Neuronal stem cell (in vitro differentiated cells): ENCODE data around the gene SEC24C.

ENCODE experiments used
- DNase-seq: peaks from one replicate; pipeline ENCODE4 v3.0.0-alpha.2; 2013; ENCODE audit warnings: low spot score
- H2AFZ ChIP-seq: one replicate; pipeline ENCODE4 v1.6.1; 2013; ENCODE audit warnings: mild to moderate bottlenecking, low read length, inconsistent platforms
- H2AK5ac ChIP-seq: 2 replicates; pipeline ENCODE4 v1.6.1; 2013; ENCODE audit warnings: low read depth, mild to moderate bottlenecking, inconsistent platforms, low read length, moderate library complexity, mixed read lengths
- H2BK120ac ChIP-seq: 2 replicates; pipeline ENCODE4 v1.6.1; 2013; ENCODE audit warnings: low read depth, mild to moderate bottlenecking, inconsistent platforms, low read length, moderate library complexity, mixed read lengths
- H2BK12ac ChIP-seq: one replicate; pipeline ENCODE4 v1.6.1; 2013; ENCODE audit warnings: low read length, inconsistent platforms
- H2BK15ac ChIP-seq: 2 replicates; pipeline ENCODE4 v1.6.1; 2013; ENCODE audit warnings: mild to moderate bottlenecking, low read length, inconsistent platforms, mixed read lengths
- H2BK5ac ChIP-seq: one replicate; pipeline ENCODE4 v1.6.1; 2013; ENCODE audit warnings: inconsistent platforms, mild to moderate bottlenecking, low read length, moderate library complexity
- H3K14ac ChIP-seq: one replicate; pipeline ENCODE4 v1.6.1; 2013; ENCODE audit warnings: low read length, inconsistent platforms
- H3K18ac ChIP-seq: 2 replicates; pipeline ENCODE4 v1.6.1; 2013; ENCODE audit warnings: low read length, inconsistent platforms
- H3K23ac ChIP-seq: 2 replicates; pipeline ENCODE4 v1.6.1; 2013; ENCODE audit warnings: low read depth, mild to moderate bottlenecking, mixed read lengths, low read length, inconsistent platforms; ENCODE audit not compliant: poor library complexity
- H3K27ac ChIP-seq: replicated peaks from 3 replicates; pipeline ENCODE4 v1.5.1; 2013; ENCODE audit warnings: low read length, inconsistent platforms
- H3K27me3 ChIP-seq, 3 experiments: 2 replicates each; pipeline ENCODE4 v1.6.1; 2013; ENCODE audit warnings: low read length in 3 of 3, mild to moderate bottlenecking in 2 of 3, inconsistent platforms in 1 of 3, low read depth in 1 of 3, mixed read lengths in 1 of 3, moderate library complexity in 1 of 3; ENCODE audit not compliant: control insufficient read depth in 3 of 3, insufficient read depth in 3 of 3
- H3K36me3 ChIP-seq, 2 donors: replicated peaks in 1 of 2; 2 replicates each; pipeline ENCODE4 v1.6.1; 2013; ENCODE audit warnings: low read length in 2 of 2; ENCODE audit not compliant: control insufficient read depth in 2 of 2, insufficient read depth in 2 of 2
- H3K4ac ChIP-seq: 2 replicates; pipeline ENCODE4 v1.6.1; 2013; ENCODE audit warnings: inconsistent platforms, mild to moderate bottlenecking, low read length, moderate library complexity
- H3K4me1 ChIP-seq, 2 donors: 1 replicate in 1 of 2; 2 replicates in 1 of 2; pipeline ENCODE4 v1.6.1; 2013; ENCODE audit warnings: low read length in 2 of 2, low read depth in 1 of 2; ENCODE audit not compliant: control insufficient read depth in 2 of 2, insufficient read depth in 1 of 2
- H3K4me2 ChIP-seq: one replicate; pipeline ENCODE4 v1.6.1; 2013; ENCODE audit warnings: mild to moderate bottlenecking, low read length, inconsistent platforms; ENCODE audit not compliant: insufficient read depth, poor library complexity, severe bottlenecking
- H3K4me3 ChIP-seq, 2 donors: 2 replicates each; pipeline ENCODE4 v1.5.1; 2013; ENCODE audit warnings: low read length in 2 of 2, mild to moderate bottlenecking in 2 of 2, inconsistent platforms in 1 of 2, moderate library complexity in 1 of 2
- H3K79me1 ChIP-seq: one replicate; pipeline ENCODE4 v1.6.1; 2013; ENCODE audit warnings: low read depth, mild to moderate bottlenecking, inconsistent platforms, low read length, moderate library complexity
- H3K9ac ChIP-seq: one replicate; pipeline ENCODE4 v1.6.1; 2013; ENCODE audit warnings: mild to moderate bottlenecking, low read depth, low read length, inconsistent platforms; ENCODE audit not compliant: poor library complexity
- H3K9me3 ChIP-seq, 2 donors: replicated peaks in 1 of 2; 2 replicates each; pipeline versions ENCODE3 to v1.6.1; 2013; ENCODE audit warnings: low read length in 2 of 2, mild to moderate bottlenecking in 2 of 2, inconsistent platforms in 1 of 2, low read depth in 1 of 2, mixed read lengths in 1 of 2, moderate library complexity in 1 of 2; ENCODE audit not compliant: control insufficient read depth in 2 of 2, insufficient read depth in 1 of 2
- H4K8ac ChIP-seq: one replicate; pipeline ENCODE4 v1.6.1; 2013; ENCODE audit warnings: low read depth, mild to moderate bottlenecking, inconsistent platforms, low read length, moderate library complexity
- H4K91ac ChIP-seq: one replicate; pipeline ENCODE4 v1.6.1; 2013; ENCODE audit warnings: low read length, low read depth, mild to moderate bottlenecking, inconsistent platforms; ENCODE audit not compliant: poor library complexity
- WGBS, 2 donors: extraction: QIAGEN DNeasy Blood & Tissue Kit; methylation state at CpG; one replicate each; pipeline ENCODE4 v1.1.7; 2013; ENCODE audit warnings: missing lambda C conversion rate in 2 of 2, mixed read lengths in 1 of 2; ENCODE audit not compliant: insufficient read length in 2 of 2, insufficient replicate concordance in 1 of 2; ENCODE audit errors: extremely low coverage in 2 of 2; 5-methylcytosine and 5-hydroxymethylcytosine counted together

The SEC24C gene

GRCh38 chr10:73816917-73817729, 73.0 kb downstream of the SEC24C start:
- Histone ChIP-seq H2BK12ac (no peak overlapping the region), H2AK5ac (no peak overlapping the region), H3K18ac (no peak overlapping the region), H3K4me3 (no peak overlapping the region), H3K36me3 (peaks cover 14 to 33% of the 10 kb centered on the region in 2 donors), H3K27ac (no peak overlapping the region), H3K79me1 (no peaks in the 10 kb centered on the region), H3K4ac (no peak overlapping the region), H3K9ac (no peak overlapping the region), H3K14ac (no peak overlapping the region), H2BK5ac (no peak overlapping the region), H3K9me3 (no peaks in the 10 kb centered on the region), H3K4me2 (no peak overlapping the region), H3K4me1 (peaks cover 0 to 5% of the 10 kb centered on the region in 2 donors), H2AFZ (no peak overlapping the region), H3K23ac (no peak overlapping the region), H4K91ac (no peak overlapping the region), H4K8ac (no peak overlapping the region), H2BK15ac (no peak overlapping the region), H3K27me3 (no peaks in the 10 kb centered on the region), H2BK120ac (no peak overlapping the region)
- WGBS, 2 donors: no CpG with 5 or more reads among the region's 10 CpGs
- no peak for DNase-seq

- H3K27me3 ChIP-seq: no peaks in the 10 kb centered on the region
- no peak overlapping the region for H3K4me3 ChIP-seq
- H2AK5ac ChIP-seq: no peak overlapping the region
- no peak overlapping the region for H4K8ac ChIP-seq
- no peak overlapping the region for H2BK12ac ChIP-seq
- H3K4me1 ChIP-seq: peaks cover 0 to under 1% of the 10 kb centered on the region in 2 donors
- H3K14ac ChIP-seq: no peak overlapping the region
- H3K23ac ChIP-seq: no peak overlapping the region
- no peak overlapping the region for H3K27ac ChIP-seq
- H2BK15ac ChIP-seq: no peak overlapping the region
- H3K4ac ChIP-seq: no peak overlapping the region
- no peak overlapping the region for H2BK5ac ChIP-seq
- H4K91ac ChIP-seq: no peak overlapping the region
- no peak overlapping the region for H3K18ac ChIP-seq
- H3K9ac ChIP-seq: peak overlapping the region; percentile 61
- no peak overlapping the region for H3K4me2 ChIP-seq
- H3K9me3 ChIP-seq: no peaks in the 10 kb centered on the region
- WGBS, 2 donors: no CpG with 5 or more reads among the region's 5 CpGs
- no peaks in the 10 kb centered on the region for H3K79me1 ChIP-seq
- H2AFZ ChIP-seq: no peak overlapping the region
- peaks cover 14 to 33% of the 10 kb centered on the region in 2 donors for H3K36me3 ChIP-seq
- DNase-seq: no peak
- H2BK120ac ChIP-seq: no peak overlapping the region
These were observed 73.7 kb downstream of the SEC24C start for GRCh38 chr10:73817826-73818225.

- H3K27me3 ChIP-seq: no peaks in the 10 kb centered on the region
- no peak overlapping the region for H2AFZ ChIP-seq
- no peak overlapping the region for H4K8ac ChIP-seq
- no peak overlapping the region for H3K14ac ChIP-seq
- H3K36me3 ChIP-seq: peaks cover 15 to 35% of the 10 kb centered on the region in 2 donors
- WGBS, 2 donors: no CpG with 5 or more reads among the region's 10 CpGs
- H3K18ac ChIP-seq: no peak overlapping the region
- H3K4me1 ChIP-seq: no peaks in the 10 kb centered on the region
- H3K4me2 ChIP-seq: no peak overlapping the region
- H4K91ac ChIP-seq: no peak overlapping the region
- H3K9me3 ChIP-seq: no peaks in the 10 kb centered on the region
- no peak overlapping the region for H3K23ac ChIP-seq
- H3K4ac ChIP-seq: no peak overlapping the region
- H2BK120ac ChIP-seq: no peak overlapping the region
- H3K27ac ChIP-seq: no peak overlapping the region
- H3K4me3 ChIP-seq: no peak overlapping the region
- DNase-seq: no peak
- H2BK15ac ChIP-seq: no peak overlapping the region
- H3K9ac ChIP-seq: peak overlapping the region; percentile 79
- no peak overlapping the region for H2BK12ac ChIP-seq
- no peaks in the 10 kb centered on the region for H3K79me1 ChIP-seq
- H2BK5ac ChIP-seq: no peak overlapping the region
- no peak overlapping the region for H2AK5ac ChIP-seq
These were observed 74.2 kb downstream of the SEC24C start for GRCh38 chr10:73818402-73818801.

GRCh38 chr10:73819081-73819480, 74.9 kb downstream of the SEC24C start:
- Histone ChIP-seq H3K4me3 (no peak overlapping the region), H3K79me1 (no peaks in the 10 kb centered on the region), H3K23ac (no peak overlapping the region), H3K27me3 (no peaks in the 10 kb centered on the region), H3K18ac (no peak overlapping the region), H3K36me3 (peaks cover 12 to 36% of the 10 kb centered on the region in 2 donors), H3K9ac (no peak overlapping the region), H3K4ac (no peak overlapping the region), H2BK12ac (no peak overlapping the region), H3K27ac (no peak overlapping the region), H3K4me1 (no peaks in the 10 kb centered on the region), H2BK5ac (no peak overlapping the region), H2AFZ (no peak overlapping the region), H4K8ac (no peak overlapping the region), H2BK15ac (no peak overlapping the region), H4K91ac (no peak overlapping the region), H3K9me3 (no peaks in the 10 kb centered on the region), H2AK5ac (no peak overlapping the region), H2BK120ac (peak overlapping the region; percentile 21), H3K14ac (no peak overlapping the region), H3K4me2 (no peak overlapping the region)
- WGBS, 2 donors: no CpG with 5 or more reads among the region's 5 CpGs
- no peak for DNase-seq
